Measurements from ENCODE around the gene WNK3. TPM values are rescaled to one million over a fixed set of nuclear protein-coding genes. Genes with fewer than 3 reads are reported as not detected.

WNK3 gene
- total and polyA plus RNA-seq, 8 donors: 1.3 to 5.8 (median 5.2) TPM

- Histone ChIP-seq H3K9me3 (no peaks in the 10 kb centered on the region), H3K4me3 (no peak overlapping the region), H3K36me3 (no peaks in the 10 kb centered on the region), H3K4me1 (no peaks in the 10 kb centered on the region), H3K27me3 (no peaks in the 10 kb centered on the region), H3K27ac (no peak overlapping the region)
- intact Hi-C loops (cut with DNase I): no loop called here
- ATAC-seq: no peak
- no peak for DNase-seq
- TF ChIP-seq CTCF (IDR thresholded peaks at IDR 0.05): no peak
Measured at GRCh38 chrX:54320067-54320466, 37.8 kb downstream of the WNK3 start.

GRCh38 chrX:54306379-54306778 is 51.5 kb downstream of the WNK3 start:
- H3K27ac ChIP-seq: no peak overlapping the region
- intact Hi-C loops (cut with DNase I): no loop called here
- H3K36me3 ChIP-seq: no peaks in the 10 kb centered on the region
- H3K4me1 ChIP-seq: no peaks in the 10 kb centered on the region
- DNase-seq: no peak
- H3K9me3 ChIP-seq: no peaks in the 10 kb centered on the region
- no peak overlapping the region for H3K4me3 ChIP-seq
- H3K27me3 ChIP-seq: no peaks in the 10 kb centered on the region
- ATAC-seq: no peak
- TF ChIP-seq CTCF (IDR thresholded peaks at IDR 0.05): no peak

GRCh38 chrX:54301516-54301915 is 56.3 kb downstream of the WNK3 start:
- TF ChIP-seq CTCF (IDR thresholded peaks at IDR 0.05): no peak
- ATAC-seq (no peak), DNase-seq (no peak)
- Histone ChIP-seq H3K4me3 (no peak overlapping the region), H3K36me3 (no peaks in the 10 kb centered on the region), H3K9me3 (no peaks in the 10 kb centered on the region), H3K4me1 (no peaks in the 10 kb centered on the region), H3K27me3 (no peaks in the 10 kb centered on the region), H3K27ac (no peak overlapping the region)
- intact Hi-C loops (cut with DNase I): no loop called here

GRCh38 chrX:54294306-54294705 is 63.5 kb downstream of the WNK3 start:
- no peak for ATAC-seq
- no peak overlapping the region for H3K27ac ChIP-seq
- no peaks in the 10 kb centered on the region for H3K9me3 ChIP-seq
- no peaks in the 10 kb centered on the region for H3K27me3 ChIP-seq
- H3K4me1 ChIP-seq: no peaks in the 10 kb centered on the region
- intact Hi-C loops (cut with DNase I): no loop called here
- TF ChIP-seq CTCF (IDR thresholded peaks at IDR 0.05): no peak
- no peak for DNase-seq
- no peaks in the 10 kb centered on the region for H3K36me3 ChIP-seq
- H3K4me3 ChIP-seq: no peak overlapping the region

- H3K36me3 ChIP-seq: no peaks in the 10 kb centered on the region
- no peak for TF ChIP-seq CTCF (IDR thresholded peaks at IDR 0.05)
- intact Hi-C loops (cut with DNase I): no loop called here
- H3K9me3 ChIP-seq: no peaks in the 10 kb centered on the region
- DNase-seq (no peak), ATAC-seq (no peak)
- no peak overlapping the region for H3K4me3 ChIP-seq
- H3K27me3 ChIP-seq: no peaks in the 10 kb centered on the region
- no peaks in the 10 kb centered on the region for H3K4me1 ChIP-seq
- H3K27ac ChIP-seq: no peak overlapping the region
Measured at GRCh38 chrX:54292755-54293154, 65.1 kb downstream of the WNK3 start.

All from left lung (tissue), 10 donors.